ENCODE measurements around the gene F7. TPM values are rescaled to one million over a fixed set of nuclear protein-coding genes. Genes with fewer than 3 reads are reported as not detected.

F7 gene
- total and polyA plus RNA-seq, 12 donors = 0.04 to 0.45 (median 0.20) TPM; not detected in 7

DNA sequence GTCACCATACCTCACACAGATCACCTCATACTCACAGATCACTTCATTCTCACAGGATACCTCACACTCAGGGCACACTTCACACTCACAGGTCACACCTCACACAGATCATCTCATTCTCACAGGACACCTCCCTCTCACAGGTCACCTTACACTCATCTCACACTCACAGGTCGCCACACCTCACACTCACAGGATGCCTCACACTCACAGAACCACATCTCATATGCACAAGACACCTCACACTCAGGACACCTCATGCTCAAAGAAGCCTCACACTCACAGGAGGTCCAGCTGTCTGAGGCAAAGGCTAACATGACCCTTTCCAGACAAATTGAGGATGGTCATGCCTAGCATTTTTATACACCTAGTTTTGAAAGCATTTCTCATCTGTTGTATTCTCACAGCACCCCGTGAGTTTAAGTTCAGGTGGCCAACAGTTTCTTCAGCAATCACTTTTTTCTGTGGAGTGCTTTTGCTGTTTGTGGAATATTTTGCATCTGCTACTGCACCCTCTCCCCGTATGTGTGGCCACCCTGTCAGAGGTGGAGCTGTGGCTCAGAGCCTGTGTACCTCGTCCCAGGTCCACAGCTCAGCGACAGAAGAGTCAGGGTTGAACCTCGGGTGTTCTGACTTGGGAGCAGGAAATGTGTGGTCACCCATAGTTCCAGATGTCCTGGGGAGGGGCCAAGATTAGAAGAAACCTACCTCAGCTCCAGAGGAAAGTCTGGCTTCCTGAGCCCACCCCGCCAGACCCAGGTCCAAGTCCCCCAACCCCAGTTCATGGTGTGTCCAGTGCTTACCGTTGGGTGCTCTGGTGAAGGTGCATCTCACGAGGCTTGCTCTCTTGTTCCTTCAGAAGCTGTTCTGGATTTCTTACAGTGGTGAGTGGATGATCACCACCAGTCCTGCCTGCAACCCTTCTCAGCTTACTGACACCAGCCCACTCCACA lies 7.6 kb downstream of the F7 start:
- peaks cover 17 to 22% (median 21%) of the 10 kb centered on the region in 7 donors for H3K27me3 ChIP-seq
- ATAC-seq (no peak), DNase-seq (no peak)
- intact Hi-C loops (cut with DNase I) = no loop called here
- H3K4me1 ChIP-seq = peaks cover 6 to 19% (median 12%) of the 10 kb centered on the region in 9 donors
- TF ChIP-seq CTCF (IDR thresholded peaks at IDR 0.05) = no peak
- no peaks in the 10 kb centered on the region for H3K36me3 ChIP-seq
- H3K27ac ChIP-seq = no peak overlapping the region
- no peak overlapping the region for H3K4me3 ChIP-seq
- 74 to 78% methylated on average over 9 of the region's 9 CpGs for WGBS, 2 donors
- H3K9me3 ChIP-seq = no peaks in the 10 kb centered on the region

- H3K4me1 ChIP-seq = peaks cover 6 to 19% (median 12%) of the 10 kb centered on the region in 9 donors
Observed at GRCh38 chr13:113113846-113114271, 8.3 kb downstream of the F7 start.

DNA sequence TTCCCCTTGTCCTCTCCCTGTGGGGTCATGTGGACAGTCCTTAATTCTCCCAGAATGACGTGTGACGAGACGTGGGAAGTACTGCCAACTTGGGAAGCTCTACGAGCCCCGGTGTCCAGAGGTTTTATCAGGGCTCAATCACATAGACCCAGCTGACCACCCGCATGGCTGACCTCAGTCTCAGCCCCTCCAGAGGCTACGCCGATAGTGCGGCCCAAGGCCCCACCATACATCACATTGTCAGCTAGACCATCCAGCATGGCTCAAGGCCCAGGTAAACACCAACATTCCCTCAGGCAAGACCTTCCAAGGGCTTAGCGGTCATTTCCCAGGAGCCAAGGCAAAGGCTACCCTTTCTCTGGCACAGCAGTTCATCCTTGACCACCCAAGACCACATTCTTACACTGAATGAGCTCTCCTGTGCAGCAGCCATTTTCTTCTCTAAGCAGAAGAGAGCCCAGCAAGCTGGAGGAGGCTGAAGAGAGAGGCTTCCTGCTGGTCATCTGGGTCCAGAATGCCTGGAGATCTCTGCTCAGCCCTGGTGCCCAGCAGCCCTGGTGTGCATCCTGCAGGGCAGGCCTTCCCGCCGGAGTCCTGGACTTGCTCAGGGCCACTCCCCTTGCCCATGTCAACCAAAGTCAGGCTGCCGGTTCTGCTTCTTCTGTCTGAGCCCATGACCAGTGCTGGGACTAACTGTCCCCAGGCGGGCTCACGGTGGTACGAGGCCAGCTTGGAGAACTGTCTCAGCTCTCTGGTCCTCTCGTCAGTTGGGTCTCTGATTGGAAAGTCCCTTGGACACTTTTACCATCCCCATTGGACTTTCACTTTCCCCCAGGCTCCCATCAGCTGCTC lies 9.1 kb downstream of the F7 start:
- 86 to 90% methylated on average over 17 of the region's 17 CpGs for WGBS, 2 donors
- DNase-seq (no peak), ATAC-seq (no peak)
- Histone ChIP-seq H3K4me3 (no peak overlapping the region), H3K27ac (no peak overlapping the region), H3K36me3 (no peaks in the 10 kb centered on the region), H3K4me1 (peaks cover 6 to 14% (median 12%) of the 10 kb centered on the region in 9 donors), H3K9me3 (no peaks in the 10 kb centered on the region), H3K27me3 (peaks cover 14 to 15% (median 14%) of the 10 kb centered on the region in 7 donors)
- intact Hi-C loops (cut with DNase I) = no loop called here
- no peak for TF ChIP-seq CTCF (IDR thresholded peaks at IDR 0.05)

More at GRCh38 chr13:113113846-113114271, 8.3 kb downstream of the F7 start:
- ATAC-seq (no peak), DNase-seq (no peak)
- no peaks in the 10 kb centered on the region for H3K9me3 ChIP-seq
- H3K4me3 ChIP-seq = no peak overlapping the region
- WGBS, 2 donors = 95 to 98% methylated on average over 8 of the region's 8 CpGs
- no peak overlapping the region for H3K27ac ChIP-seq
- TF ChIP-seq CTCF (IDR thresholded peaks at IDR 0.05) = no peak
- intact Hi-C loops (cut with DNase I) = no loop called here
- peaks cover 17 to 22% (median 21%) of the 10 kb centered on the region in 7 donors for H3K27me3 ChIP-seq
- H3K36me3 ChIP-seq = no peaks in the 10 kb centered on the region

All from heart right ventricle (tissue), 16 donors.